HG02943 (cell line): Measurements from ENCODE around the gene ATP8A1.
A peak's percentile ranks its signal among the peaks of the same experiment; 100 is the strongest.
"Not testable (repeated sequence)": the region's sequence is repeated elsewhere in the genome, so short reads cannot be mapped to it uniquely, and the experiment has no call there.

Experiments
- ATAC-seq: cut with Tn5 transposase; IDR thresholded peaks from one replicate; pipeline ENCODE4 v1.9.1; 2021; ENCODE audit warnings: mild to moderate bottlenecking, low read depth, moderate library complexity; ENCODE audit not compliant: unreplicated experiment

The ATP8A1 gene

DNA sequence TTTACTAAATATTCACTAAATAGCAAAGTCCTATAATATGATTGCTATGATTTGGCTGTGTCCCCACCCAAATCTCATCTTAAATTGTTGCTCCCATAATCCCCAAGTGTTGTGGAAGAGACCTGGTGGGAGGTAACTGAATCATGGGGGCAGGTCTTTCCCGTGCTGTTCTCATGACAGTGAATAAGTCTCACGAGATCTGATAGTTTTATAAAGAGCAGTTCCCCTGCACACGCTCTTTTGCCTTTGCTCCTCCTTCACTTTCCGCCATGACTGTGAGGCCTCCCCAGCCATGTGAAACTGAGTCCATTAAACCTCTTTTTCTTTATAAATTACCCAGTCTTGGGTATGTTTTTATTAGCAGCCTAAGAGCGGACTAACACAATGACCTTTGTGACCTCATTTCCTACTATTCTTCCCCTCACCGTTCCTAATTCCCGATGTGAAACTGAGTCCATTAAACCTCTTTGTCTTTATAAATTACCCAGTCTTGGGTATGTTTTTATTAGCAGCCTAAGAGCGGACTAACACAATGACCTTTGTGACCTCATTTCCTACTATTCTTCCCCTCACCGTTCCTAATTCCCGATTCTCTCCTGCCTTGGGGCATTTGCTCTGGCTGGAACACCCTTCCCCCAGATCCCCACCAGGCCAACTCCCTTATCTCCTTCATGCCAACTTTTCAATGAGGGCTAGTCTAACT, 4.2 kb downstream of the ATP8A1 start:
- not testable (repeated sequence) for ATAC-seq

- ATAC-seq, result no peak
These were observed 7.0 kb downstream of the ATP8A1 start for GRCh38 chr4:42649870-42650269.

DNA sequence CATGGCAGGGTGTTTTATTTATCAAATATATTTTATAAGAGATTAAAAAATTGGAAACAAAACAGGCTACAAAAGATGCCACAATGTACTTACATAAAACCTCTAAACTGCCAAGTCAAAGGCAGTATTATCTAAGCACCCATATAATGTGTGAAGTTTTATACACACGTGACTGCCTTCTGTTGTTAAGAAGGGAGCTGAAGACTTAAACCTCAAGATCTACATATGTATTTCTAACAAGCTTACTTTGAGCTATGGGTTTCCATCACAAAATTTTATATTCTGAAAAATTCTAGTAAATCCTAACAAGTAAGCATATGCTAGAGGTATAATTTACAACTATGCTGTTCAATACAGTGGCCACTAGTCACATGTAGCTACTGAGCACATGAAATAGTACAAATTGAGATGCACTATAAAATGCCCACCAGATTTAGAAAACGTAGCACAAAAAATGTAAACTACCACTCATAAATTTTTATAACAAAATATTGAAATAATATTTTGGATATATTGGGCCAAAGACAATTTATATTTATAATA, 9.8 kb downstream of the ATP8A1 start:
- no peak for ATAC-seq

DNA sequence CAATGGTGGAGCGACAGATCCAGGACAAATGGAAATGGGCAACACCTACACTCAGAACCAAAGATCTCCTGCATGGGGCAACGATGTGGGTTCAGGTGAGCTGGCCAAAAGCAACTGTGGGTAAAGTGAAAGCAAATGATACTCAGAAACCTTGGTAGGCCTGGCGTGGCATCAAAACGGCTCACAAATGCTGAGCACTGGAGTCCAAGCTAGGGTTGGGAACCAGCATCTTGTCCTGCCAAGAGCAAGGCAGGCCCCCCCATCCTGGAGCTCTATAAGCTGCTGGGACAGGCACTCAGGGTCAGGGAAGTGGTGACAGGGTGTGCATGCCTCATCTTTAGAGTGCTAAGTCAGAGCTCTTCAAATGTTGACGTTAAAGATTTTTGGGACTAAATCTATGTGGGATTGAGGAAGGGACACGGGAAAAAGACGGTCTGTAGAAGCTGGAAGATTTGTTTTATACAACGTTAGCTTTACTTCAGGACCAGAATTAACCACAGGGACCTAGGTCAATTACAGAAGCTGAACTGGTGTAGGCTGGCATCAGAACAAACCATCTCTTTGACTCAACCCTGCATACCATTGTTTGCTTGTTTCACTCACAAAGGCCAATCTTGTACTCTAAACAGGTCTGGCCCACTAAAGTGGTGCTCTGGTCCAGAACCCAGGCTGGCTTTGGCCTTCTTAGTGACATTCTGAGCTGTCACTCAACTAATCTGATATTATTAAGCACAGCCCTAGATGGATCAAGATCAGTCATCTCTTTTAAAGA, 10.7 kb downstream of the ATP8A1 start:
- no peak for ATAC-seq

DNA sequence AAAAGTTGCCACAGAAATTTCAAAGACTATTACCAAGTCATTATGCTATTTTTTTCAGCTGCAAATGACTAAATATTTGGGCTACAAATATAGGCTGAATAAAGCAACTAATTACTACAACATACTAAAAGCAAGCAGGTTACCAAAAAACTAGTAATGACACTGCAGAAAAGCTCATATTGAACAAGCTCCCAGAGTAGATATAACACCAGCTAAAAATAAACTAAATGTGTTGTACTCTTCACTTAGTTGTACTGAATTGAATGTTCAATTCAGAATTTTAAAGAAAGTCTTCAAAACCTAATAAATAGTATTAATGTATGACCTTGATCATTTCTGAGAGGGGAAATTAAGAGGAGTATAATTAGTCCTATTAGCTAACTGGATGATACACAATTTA, 12.0 kb downstream of the ATP8A1 start:
- no peak for ATAC-seq

DNA sequence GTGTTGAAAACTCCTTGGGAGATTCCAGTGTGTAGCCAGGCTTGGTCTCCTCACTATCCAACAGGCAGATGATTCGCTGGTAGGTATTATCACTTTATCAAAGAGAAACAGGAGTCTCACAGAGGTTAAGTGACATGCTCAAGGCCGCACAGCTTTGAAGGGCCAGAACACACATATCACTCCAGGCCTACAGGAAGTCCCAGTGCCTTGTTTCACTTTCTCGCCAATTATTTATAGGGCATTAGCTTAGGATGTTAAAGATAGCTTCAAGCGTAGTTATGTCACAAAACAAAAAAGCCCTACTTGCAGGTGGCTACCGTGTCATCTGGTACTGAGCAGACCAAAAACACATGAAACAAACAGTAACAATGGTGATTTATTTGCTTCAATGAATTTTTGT, 13.2 kb downstream of the ATP8A1 start:
- ATAC-seq, result peak; percentile 67

DNA sequence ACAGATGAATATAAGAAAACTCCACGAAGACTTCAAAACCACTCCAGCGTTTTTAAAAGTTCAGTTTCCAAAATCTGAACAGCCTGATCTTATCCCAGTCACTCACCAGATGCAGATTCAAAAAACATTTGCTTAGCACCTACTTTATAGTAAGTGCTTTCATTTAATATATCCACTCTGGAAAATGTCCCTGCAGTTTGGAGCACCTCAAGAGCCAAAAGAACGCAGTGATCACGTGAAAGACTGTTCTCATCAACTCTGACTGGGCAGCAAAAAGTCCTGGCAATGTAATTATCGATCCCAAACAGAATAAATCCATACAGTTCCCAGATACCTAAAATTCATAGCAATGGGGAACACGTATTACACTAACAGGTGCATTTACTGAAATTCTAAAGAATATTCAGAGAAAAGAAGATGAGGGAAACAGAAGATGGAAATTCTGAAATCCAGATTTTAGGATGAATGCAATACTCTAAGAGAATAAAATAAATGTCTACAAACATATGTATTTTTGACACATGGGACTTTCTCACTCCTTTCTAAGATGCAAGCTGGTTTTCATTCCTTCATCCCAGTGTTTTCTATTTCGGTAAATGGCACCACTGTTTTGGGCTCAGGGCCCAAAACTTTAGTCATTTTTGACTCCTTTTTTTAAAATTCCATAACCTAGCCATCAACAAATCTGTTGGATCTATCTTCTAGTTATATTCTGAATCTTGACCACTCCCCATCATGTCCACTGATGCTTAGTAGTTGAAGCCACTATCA, 13.9 kb downstream of the ATP8A1 start:
- ATAC-seq, result no peak

DNA sequence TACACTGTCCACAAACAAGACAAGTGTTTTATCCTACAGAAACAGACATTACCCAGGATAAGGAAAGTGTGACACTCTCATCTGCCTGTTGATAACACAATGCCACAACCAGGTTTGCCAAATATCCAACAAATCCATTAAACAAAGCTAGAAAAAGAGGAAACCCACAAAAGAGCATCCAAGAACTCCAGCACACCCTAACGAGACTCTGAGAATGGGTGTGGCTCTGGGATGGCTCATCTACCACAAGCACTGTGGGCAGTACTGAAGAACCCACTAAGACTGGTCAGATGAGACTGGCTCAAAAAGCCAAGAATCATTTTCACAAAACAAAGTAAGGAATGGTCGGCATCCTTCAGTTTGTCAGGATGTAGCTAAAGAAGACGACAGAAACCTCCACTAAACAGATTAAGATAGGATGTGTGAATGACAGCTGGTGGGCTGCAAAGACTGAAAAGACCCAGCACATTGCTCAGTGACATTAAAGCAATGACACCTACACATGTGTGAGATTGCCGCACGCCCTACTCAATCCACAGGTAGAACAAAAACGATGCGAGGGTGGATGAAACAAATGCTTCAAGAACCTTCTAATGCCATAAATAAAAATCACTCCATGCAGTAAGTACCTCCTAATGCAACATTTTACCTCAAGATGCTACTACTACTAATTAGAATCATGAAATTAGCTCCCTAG, 14.7 kb downstream of the ATP8A1 start:
- no peak for ATAC-seq

DNA sequence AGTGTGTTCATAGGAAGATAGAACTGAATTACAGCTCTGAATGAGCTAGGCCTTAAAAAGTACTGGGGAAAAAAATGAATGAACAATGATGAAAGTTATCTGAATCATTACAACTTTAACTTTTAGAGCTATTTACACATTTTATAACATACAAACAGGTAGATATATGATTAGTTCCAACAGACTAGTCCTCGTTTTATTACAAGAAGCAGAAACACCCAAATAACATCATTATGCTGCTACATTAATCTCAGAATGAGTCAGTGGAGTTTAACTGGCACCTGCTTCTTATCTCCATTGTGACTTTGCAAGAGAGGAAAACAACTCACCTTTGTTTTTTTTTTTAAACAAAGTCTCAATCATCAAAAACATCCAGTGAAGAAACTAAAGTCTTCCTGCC, 15.2 kb downstream of the ATP8A1 start:
- ATAC-seq, result no peak

GRCh38 chr4:42641161-42641560, 15.7 kb downstream of the ATP8A1 start:
- no peak for ATAC-seq

DNA sequence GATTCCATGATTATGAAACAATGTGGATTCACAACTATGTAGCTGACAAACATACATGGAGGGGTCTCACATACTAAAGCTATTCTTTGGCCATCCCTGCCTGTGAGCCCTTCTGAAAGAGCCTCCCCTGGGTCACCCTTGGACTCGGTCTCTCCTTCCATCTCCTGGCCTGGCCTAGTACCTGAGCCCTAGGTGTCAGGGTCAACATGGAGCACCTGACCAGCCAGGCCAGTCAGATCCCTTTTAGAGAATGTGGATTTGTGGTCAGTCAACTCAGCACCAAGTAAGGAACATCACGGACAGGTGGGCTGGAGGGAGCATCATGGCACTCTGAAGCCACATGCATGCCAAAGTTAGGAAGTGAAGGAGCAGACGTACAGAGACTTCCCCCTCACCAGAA, 16.3 kb downstream of the ATP8A1 start:
- no peak for ATAC-seq

DNA sequence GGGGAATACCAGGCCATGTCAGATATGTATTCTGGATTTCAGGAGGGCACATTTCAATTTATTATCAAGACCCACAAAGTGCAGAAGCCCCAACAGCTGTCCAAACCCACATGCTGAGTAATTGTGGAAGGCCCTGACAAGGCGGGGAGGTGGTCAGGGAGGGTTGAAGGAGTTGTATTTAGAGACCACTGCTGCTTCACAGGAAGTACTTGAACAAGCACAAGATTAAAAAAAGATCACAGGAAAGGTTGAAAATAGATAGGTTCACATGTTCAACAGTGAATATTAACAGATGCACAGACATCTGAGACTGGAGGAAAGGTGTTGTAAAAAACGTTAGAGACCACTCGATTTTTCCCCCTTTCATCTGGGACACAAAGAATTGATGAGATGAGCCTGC, 17.9 kb downstream of the ATP8A1 start:
- ATAC-seq, result peak; percentile 76

- no peak for ATAC-seq
These were observed 18.6 kb downstream of the ATP8A1 start for GRCh38 chr4:42638321-42638720.

GRCh38 chr4:42637867-42638266, 19.0 kb downstream of the ATP8A1 start:
- ATAC-seq, result no peak

DNA sequence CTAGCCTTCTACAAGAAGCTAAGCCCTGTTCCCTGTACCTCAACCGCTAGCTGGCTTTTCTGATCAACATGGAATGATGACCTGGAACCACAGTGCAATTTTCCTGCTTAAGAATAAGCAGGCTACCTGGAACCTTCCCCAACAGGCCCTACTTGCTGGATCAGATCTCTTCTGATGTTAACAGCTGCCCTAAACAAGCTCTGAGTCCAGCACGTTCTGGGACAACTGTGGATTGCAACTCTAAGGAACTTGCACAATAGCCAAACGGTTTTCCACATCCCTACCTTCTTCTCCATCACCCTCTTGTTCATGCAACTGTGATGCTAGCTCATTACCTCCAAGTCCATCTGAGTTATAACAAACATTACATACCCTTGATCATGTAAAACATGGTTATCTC, 19.8 kb downstream of the ATP8A1 start:
- no peak for ATAC-seq

DNA sequence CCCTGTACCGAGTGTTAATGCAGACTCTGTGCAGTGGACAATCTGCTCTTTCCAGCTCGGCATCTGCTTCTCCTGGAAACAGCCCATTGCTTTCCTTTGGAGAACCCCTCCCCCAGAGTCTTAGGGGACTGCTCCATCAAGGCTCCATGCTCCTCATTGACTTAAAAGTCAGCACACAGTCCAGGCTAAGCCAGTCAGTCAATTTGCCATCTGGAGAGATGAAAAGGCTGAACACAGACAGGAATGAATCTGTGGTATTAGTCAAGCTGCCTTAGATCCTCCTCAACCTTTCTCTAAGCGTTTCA, 20.3 kb downstream of the ATP8A1 start:
- ATAC-seq, result no peak

GRCh38 chr4:42633605-42634388, 23.1 kb downstream of the ATP8A1 start:
- ATAC-seq, result no peak

GRCh38 chr4:42632653-42633382, 24.1 kb downstream of the ATP8A1 start:
- no peak for ATAC-seq

DNA sequence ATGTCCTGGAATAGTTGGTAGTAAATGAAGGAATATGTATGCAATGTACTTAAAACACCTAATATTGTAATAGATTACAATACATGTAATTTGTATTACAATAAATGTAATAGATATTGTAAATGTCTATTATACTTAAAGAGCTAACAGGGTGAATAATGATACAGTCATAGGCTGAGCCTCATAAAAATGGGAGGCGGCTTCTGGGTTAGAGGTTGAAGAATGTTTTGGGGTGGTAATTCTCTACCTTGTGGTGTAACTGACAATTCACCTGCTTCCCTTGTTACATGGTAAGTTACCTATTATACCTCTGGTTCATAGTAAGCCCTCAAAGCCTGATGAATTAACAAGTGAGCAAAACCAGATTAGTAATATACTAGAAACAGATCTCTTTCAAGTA, 26.0 kb downstream of the ATP8A1 start:
- no peak for ATAC-seq
